Right atrium auricular region (tissue), 2 donors: ENCODE results near the gene HEY2. TPM values are rescaled to one million over a fixed set of nuclear protein-coding genes. Genes with fewer than 3 reads are reported as not detected.
"Not testable (repeated sequence)": the region's sequence is repeated elsewhere in the genome, so short reads cannot be mapped to it uniquely, and the experiment has no call there.

Source experiments
- DNase-seq: peaks from one replicate; pipeline ENCODE4 v3.0.0-alpha.2; 2019; ENCODE audit warnings: low spot score
- H3K27ac ChIP-seq, 2 donors: fragments of 200-600 bp; sonication (generic); 1 replicate in 1 of 2; 2 replicates in 1 of 2; pipeline ENCODE4 v1.5.1; 2016 to 2019
- H3K27me3 ChIP-seq, 2 donors: fragments of 200-600 bp; sonication (generic); one replicate each; pipeline versions ENCODE4 v1.5.1 to v1.6.0; 2017 to 2019
- H3K36me3 ChIP-seq: fragments of 200-600 bp; sonication (generic); one replicate; pipeline ENCODE4 v1.5.1; 2016
- H3K4me1 ChIP-seq, 2 donors: fragments of 200-600 bp; sonication (generic); one replicate each; pipeline versions ENCODE4 v1.5.1 to v1.6.0; 2017 to 2019
- H3K4me3 ChIP-seq, 2 donors: fragments of 200-600 bp; sonication (generic); 1 replicate in 1 of 2; 2 replicates in 1 of 2; pipeline ENCODE4 v1.5.1; 2017 to 2019; ENCODE audit warnings: mild to moderate bottlenecking in 1 of 2, moderate library complexity in 1 of 2
- H3K9me3 ChIP-seq, 2 donors: fragments of 200-600 bp; sonication (generic); one replicate each; pipeline ENCODE4 v1.5.1; 2019
- total RNA-seq, 2 donors: library from RNA; depleted of rRNA; stranded (reverse); fragments of >200 nt; gene quantifications; one replicate each; pipeline ENCODE4 v1.1.0, GENCODE V29; 2016
- TF ChIP-seq, protein P1 (sequence below), 2 donors: fragments of 200-600 bp; sonication (generic); IDR thresholded peaks; one replicate each; pipeline ENCODE4 v1.5.1; 2019; ENCODE audit warnings: antibody characterized with exemption in 2 of 2

Gene HEY2
- total RNA-seq, 2 donors from 2014 or later = 1.8 to 2.7 TPM

DNA sequence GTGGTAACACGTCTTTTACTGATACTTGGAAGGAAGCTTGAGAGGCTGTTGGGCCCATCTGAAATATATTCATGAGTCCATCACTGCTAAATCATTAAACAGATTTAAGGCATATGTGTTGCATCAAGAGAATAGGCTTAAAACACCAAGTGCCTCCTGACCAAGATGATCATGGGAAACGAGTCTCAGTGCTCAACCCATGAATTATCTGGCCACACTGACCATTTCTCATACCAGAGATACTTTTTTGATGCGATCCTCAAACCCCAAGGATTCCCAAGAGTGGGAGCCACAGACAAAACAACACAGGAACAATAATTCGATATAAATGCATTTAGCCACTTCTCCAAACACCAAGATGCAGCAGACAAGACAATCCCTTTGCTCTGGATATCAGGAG is 17.2 kb downstream of the HEY2 start:
- no peak overlapping the region for H3K27ac ChIP-seq
- no peak for DNase-seq
- H3K27me3 ChIP-seq = no peaks in the 10 kb centered on the region
- H3K36me3 ChIP-seq = no peaks in the 10 kb centered on the region
- TF ChIP-seq, protein P1, sequence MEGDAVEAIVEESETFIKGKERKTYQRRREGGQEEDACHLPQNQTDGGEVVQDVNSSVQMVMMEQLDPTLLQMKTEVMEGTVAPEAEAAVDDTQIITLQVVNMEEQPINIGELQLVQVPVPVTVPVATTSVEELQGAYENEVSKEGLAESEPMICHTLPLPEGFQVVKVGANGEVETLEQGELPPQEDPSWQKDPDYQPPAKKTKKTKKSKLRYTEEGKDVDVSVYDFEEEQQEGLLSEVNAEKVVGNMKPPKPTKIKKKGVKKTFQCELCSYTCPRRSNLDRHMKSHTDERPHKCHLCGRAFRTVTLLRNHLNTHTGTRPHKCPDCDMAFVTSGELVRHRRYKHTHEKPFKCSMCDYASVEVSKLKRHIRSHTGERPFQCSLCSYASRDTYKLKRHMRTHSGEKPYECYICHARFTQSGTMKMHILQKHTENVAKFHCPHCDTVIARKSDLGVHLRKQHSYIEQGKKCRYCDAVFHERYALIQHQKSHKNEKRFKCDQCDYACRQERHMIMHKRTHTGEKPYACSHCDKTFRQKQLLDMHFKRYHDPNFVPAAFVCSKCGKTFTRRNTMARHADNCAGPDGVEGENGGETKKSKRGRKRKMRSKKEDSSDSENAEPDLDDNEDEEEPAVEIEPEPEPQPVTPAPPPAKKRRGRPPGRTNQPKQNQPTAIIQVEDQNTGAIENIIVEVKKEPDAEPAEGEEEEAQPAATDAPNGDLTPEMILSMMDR (IDR thresholded peaks at IDR 0.05) = no peak
- no peak overlapping the region for H3K4me3 ChIP-seq
- no peaks in the 10 kb centered on the region for H3K4me1 ChIP-seq
- H3K9me3 ChIP-seq = no peaks in the 10 kb centered on the region

DNA sequence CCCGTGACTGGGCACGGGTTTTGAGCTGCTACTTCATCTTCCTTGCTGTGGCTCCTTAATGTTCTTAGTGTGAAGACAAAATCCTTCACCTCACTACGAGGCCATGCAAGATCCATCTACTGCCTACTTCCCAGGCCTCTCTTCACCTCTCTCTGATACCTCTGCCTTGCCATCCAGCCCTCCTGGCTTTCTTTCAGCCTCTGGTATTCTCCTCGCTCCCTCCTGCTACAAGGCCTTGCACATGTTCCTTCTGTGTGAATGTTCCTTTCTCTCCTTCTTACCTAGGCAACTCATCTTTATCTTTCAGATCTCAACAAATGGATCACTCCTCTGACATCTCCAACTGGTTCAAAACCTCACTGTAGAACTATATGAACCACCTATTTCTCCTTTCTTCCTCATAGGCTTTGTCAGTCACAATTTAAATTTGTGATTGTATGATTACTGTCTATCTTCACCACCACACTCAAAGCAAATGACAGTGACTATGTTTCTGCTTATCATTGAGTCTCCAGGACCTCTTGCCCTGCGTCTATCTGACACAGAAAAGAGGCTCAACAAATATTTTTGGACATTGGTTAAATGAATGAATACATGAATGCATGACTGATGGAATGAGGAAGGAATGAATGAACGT is 19.8 kb downstream of the HEY2 start:
- no peak for DNase-seq
- no peaks in the 10 kb centered on the region for H3K36me3 ChIP-seq
- H3K4me3 ChIP-seq = no peak overlapping the region
- H3K4me1 ChIP-seq = no peaks in the 10 kb centered on the region
- H3K27me3 ChIP-seq = no peaks in the 10 kb centered on the region
- H3K9me3 ChIP-seq = no peaks in the 10 kb centered on the region
- TF ChIP-seq, protein P1 (IDR thresholded peaks at IDR 0.05) = no peak
- H3K27ac ChIP-seq = no peak overlapping the region

DNA sequence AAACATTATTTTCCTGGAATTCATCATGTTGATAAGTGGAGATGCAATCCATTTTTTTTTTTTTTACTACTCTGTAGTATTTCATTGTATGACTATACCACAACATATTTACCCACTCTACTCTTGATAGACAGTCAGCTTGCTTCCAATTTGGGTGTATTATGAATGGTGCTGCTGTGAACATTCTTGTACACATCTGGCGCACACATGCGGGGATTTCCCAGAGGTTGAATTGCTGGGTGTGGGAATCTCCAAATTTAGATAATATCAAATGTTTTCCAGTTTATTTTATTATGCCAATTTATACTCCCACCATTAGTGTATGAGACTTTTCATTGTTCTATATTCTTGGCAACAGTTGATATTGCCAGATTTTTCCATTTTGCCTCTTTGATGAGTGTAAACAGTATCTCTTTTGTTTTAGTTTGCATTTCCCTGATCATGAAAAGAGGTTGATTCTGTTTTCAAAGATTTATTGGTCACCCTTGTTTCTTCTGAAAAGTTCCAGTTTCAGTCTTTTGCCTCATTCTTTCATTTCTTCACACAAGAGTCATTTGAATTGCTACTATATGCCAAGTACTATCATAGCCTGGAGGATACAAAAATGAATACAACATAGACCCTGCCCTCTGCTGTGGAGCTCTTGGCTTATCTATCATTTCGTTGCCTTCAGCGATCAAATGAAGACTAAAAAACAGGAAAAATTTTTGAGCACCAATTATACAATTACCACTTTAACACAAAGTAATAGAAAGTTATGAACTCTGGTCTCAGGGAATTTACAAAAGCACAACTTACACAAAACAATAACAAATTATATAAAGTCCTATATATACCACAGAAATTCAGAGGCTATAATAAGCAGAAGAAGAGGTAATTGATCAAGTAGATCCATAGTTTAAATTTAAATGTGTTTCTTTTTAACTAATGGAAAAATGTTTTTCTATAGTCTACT is 24.2 kb downstream of the HEY2 start:
- no peak overlapping the region for H3K4me3 ChIP-seq
- H3K36me3 ChIP-seq = no peaks in the 10 kb centered on the region
- no peak overlapping the region for H3K27ac ChIP-seq
- no peaks in the 10 kb centered on the region for H3K9me3 ChIP-seq
- TF ChIP-seq, protein P1 (IDR thresholded peaks at IDR 0.05) = no peak
- DNase-seq = no peak
- no peaks in the 10 kb centered on the region for H3K27me3 ChIP-seq
- no peaks in the 10 kb centered on the region for H3K4me1 ChIP-seq

DNA sequence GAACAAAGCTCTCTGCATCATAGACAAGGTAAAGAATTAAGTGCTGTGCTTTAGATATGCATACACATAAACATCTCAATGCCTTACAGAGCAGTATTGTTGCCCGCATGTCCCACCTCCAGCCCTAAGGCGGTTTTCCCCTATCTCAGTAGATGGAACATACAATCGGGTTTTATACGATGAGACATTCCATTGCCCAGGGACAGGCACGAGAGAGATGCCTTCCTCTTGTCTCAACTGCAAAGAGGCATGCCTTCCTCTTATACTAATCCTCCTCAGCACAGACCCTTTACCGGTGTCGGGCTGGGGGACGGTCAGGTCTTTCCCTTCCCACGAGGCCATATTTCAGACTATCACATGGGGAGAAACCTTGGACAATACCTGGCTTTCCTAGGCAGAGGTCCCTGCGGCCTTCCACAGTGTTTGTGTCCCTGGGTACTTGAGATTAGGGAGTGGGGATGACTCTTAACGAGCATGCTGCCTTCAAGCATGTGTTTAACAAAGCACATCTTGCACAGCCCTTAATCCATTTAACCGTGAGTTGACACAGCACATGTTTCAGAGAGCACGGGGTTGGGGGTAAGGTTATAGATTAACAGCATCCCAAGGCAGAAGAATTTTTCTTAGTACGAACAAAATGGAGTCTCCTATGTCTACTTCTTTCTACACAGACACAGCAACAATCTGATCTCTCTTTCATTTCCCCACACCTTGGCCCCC is 26.8 kb downstream of the HEY2 start:
- not testable (repeated sequence) for H3K9me3 ChIP-seq, H3K27me3 ChIP-seq, DNase-seq, H3K4me1 ChIP-seq, H3K4me3 ChIP-seq, H3K27ac ChIP-seq, H3K36me3 ChIP-seq

DNA sequence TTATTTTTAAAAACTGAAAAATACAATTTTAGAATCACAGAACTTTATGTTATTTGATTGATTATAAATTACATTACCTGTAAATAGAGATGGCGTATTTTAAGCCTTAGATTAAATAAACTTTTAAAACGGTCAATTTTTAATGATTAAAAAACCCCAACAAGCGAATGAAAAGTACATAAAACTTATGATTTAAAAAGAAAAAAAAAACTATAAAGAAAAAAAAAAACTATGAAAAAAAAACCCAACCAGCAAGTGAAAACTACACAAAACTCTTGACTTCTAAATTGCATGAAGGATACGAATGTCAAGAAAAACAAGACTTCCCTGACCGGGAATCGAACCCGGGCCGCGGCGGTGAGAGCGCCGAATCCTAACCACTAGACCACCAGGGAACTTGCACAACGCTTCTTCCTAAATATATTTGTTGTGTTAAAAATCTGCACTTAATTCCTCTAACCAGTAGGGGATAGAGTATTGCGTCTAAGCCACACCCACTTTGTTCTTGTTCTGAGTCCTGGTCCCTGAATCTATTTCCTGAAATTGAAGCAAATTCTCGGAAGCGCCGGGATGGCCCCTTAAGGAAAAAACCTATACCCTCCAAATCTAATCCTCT is 30.6 kb downstream of the HEY2 start:
- peaks cover 0 to 8% of the 10 kb centered on the region in 2 donors for H3K4me1 ChIP-seq
- no peaks in the 10 kb centered on the region for H3K27me3 ChIP-seq
- H3K9me3 ChIP-seq = no peaks in the 10 kb centered on the region
- H3K27ac ChIP-seq = peak overlapping the region; percentile 93 to 97
- DNase-seq = peak; percentile 97
- TF ChIP-seq, protein P1 (IDR thresholded peaks at IDR 0.05) = no peak
- peak overlapping the region; percentile 54 to 65 for H3K4me3 ChIP-seq
- H3K36me3 ChIP-seq = no peaks in the 10 kb centered on the region
